HepG2 (cell line): ENCODE measurements around the gene ITPRIP. TPM values are rescaled to one million over a fixed set of nuclear protein-coding genes. Genes with fewer than 3 reads are reported as not detected.

ENCODE experiments used
- ATAC-seq: fragments of 200-7000 bp; cut with Tn5 transposase; 3 replicates; pipeline ENCODE4 v1.9.1; 2020; ENCODE audit warnings: mild to moderate bottlenecking, moderate library complexity
- BruUV-seq: library from RNA; stranded (reverse); fragments of 400-500 nt; replicated peaks from 2 replicates; lab custom pipeline; 2021; lab: Mats Ljungman, UMichigan
- CTCF ChIA-PET: fragments of 300-600 bp; formaldehyde crosslinking; extraction: SDS; loops from one replicate; lab custom pipeline; 2021; ENCODE audit warnings: low total read pairs, inconsistent platforms, low intra/inter-chr PET ratio; lab: Yijun Ruan, JAX
- POLR2A ChIA-PET: fragments of 350-600 bp; sonication (Branson Sonifier 250); formaldehyde crosslinking; loops from one replicate; lab custom pipeline; 2020; ENCODE audit warnings: antibody characterized with exemption, inconsistent platforms; lab: Yijun Ruan, JAX
- DNase-seq: peaks from one replicate; pipeline ENCODE4 v3.0.0-alpha.2; 2015; ENCODE audit warnings: low spot score
- FAIRE-seq: peaks from 3 replicates; lab custom pipeline; 2011; peaks lifted over from hg19 to GRCh38; lab: Jason Lieb, UNC
- H2AFZ ChIP-seq: one replicate; pipeline ENCODE4 v1.6.1; 2011; ENCODE audit warnings: low read length, inconsistent platforms
- H3K27ac ChIP-seq: fragments of 300-600 bp; 3 replicates; pipeline ENCODE4 v1.8.0; 2011; ENCODE audit warnings: mixed run types, mild to moderate bottlenecking, mixed read lengths, low read length, inconsistent platforms; ENCODE audit not compliant: insufficient read depth; ENCODE audit errors: extremely low read length
- H3K27me3 ChIP-seq, 2 experiments: fragments of 200-600 bp in 1 of 2; 2 replicates in 1 of 2; 3 replicates in 1 of 2; pipeline versions ENCODE4 v1.6.0 to v1.8.0; 2011; ENCODE audit warnings: low read length in 2 of 2, mild to moderate bottlenecking in 2 of 2, moderate library complexity in 2 of 2, inconsistent platforms in 1 of 2; ENCODE audit not compliant: insufficient read depth in 2 of 2, control insufficient read depth in 1 of 2
- H3K36me3 ChIP-seq, 2 experiments: fragments of 200-600 bp in 1 of 2; replicated peaks in 1 of 2; 2 replicates in 1 of 2; 3 replicates in 1 of 2; pipeline versions ENCODE4 v1.5.1 to v1.8.0; 2011; ENCODE audit warnings: low read length in 2 of 2, inconsistent platforms in 1 of 2; ENCODE audit not compliant: insufficient read depth in 2 of 2, control insufficient read depth in 1 of 2
- H3K4me1 ChIP-seq: 2 replicates; pipeline ENCODE4 v1.5.1; 2012; ENCODE audit warnings: low read length, inconsistent platforms; ENCODE audit not compliant: insufficient read depth
- H3K4me2 ChIP-seq: 2 replicates; pipeline ENCODE4 v1.6.0; 2011; ENCODE audit warnings: low read depth, low read length, inconsistent platforms
- H3K4me3 ChIP-seq, 3 experiments: fragments of 200-600 bp in 1 of 3; sonication (generic), shearing (Covaris generic) in 1 of 3; replicated peaks in 1 of 3; 2 replicates each; pipeline ENCODE4 v1.5.1; 2011 to 2016; ENCODE audit warnings: low read length in 3 of 3, inconsistent platforms in 2 of 3, low read depth in 2 of 3, mild to moderate bottlenecking in 2 of 3, control low read depth in 1 of 3, mixed read lengths in 1 of 3; ENCODE audit not compliant: insufficient read depth in 1 of 3
- H3K79me2 ChIP-seq: one replicate; pipeline ENCODE4 v1.6.1; 2011; ENCODE audit warnings: low read length, inconsistent platforms; ENCODE audit not compliant: insufficient read depth
- H3K9ac ChIP-seq: 2 replicates; pipeline ENCODE4 v1.6.0; 2011; ENCODE audit warnings: mild to moderate bottlenecking, low read depth, low read length, inconsistent platforms; ENCODE audit not compliant: insufficient read depth
- H3K9me3 ChIP-seq: 2 replicates; pipeline ENCODE4 v1.5.1; 2012; ENCODE audit warnings: mild to moderate bottlenecking, low read length
- H4K20me1 ChIP-seq: 2 replicates; pipeline ENCODE4 v1.6.0; 2011; ENCODE audit warnings: inconsistent platforms, mild to moderate bottlenecking, low read length, moderate library complexity; ENCODE audit not compliant: insufficient read depth
- ARID3A ChIP-seq: IDR thresholded peaks from 2 replicates; pipeline ENCODE4 v1.6.1; 2012; ENCODE audit warnings: low read depth, low read length, improper control_type of control experiment
- ATF5 ChIP-seq: sonication (generic); formaldehyde crosslinking; IDR thresholded peaks from 2 replicates; pipeline ENCODE4 v1.4.0; 2020; ENCODE audit warnings: mild to moderate bottlenecking, low read depth, missing genetic modification reagents
- HIC2 ChIP-seq: sonication (generic); formaldehyde crosslinking; IDR thresholded peaks from 2 replicates; pipeline ENCODE4 v1.9.0; 2022; ENCODE audit warnings: low read depth, missing genetic modification reagents
- HOXA7 ChIP-seq: sonication (generic); formaldehyde crosslinking; IDR thresholded peaks from 2 replicates; pipeline ENCODE4 v1.8.1; 2022; ENCODE audit warnings: mild to moderate bottlenecking, missing genetic modification reagents, moderate library complexity
- SRSF1 ChIP-seq: fragments of 200-400 bp; formaldehyde crosslinking; optimal IDR thresholded peaks from 2 replicates; pipeline ENCODE3; 2017; ENCODE audit warnings: mild to moderate bottlenecking, low read depth, low read length, moderate library complexity
- ZBTB2 ChIP-seq: sonication (generic); formaldehyde crosslinking; IDR thresholded peaks from 2 replicates; pipeline ENCODE4 v1.8.0; 2022; ENCODE audit warnings: low read depth, missing genetic modification reagents
- ZC3H4 ChIP-seq: sonication (generic); formaldehyde crosslinking; IDR thresholded peaks from 2 replicates; pipeline ENCODE4 v1.4.0; 2020; ENCODE audit warnings: missing genetic modification reagents, borderline replicate concordance
- ZFP37 ChIP-seq: sonication (generic); formaldehyde crosslinking; IDR thresholded peaks from 2 replicates; pipeline ENCODE4 v1.4.0; 2020; ENCODE audit warnings: missing genetic modification reagents, borderline replicate concordance
- ZNF205 ChIP-seq: IDR thresholded peaks from 2 replicates; pipeline ENCODE4 v1.6.1; 2018; ENCODE audit warnings: missing biosample characterization, missing genetic modification reagents
- ZNF251 ChIP-seq: sonication (generic); formaldehyde crosslinking; IDR thresholded peaks from 2 replicates; pipeline ENCODE4 v1.9.0; 2021; ENCODE audit warnings: mild to moderate bottlenecking, missing genetic modification reagents
- ZNF660 ChIP-seq: sonication (generic); formaldehyde crosslinking; IDR thresholded peaks from 2 replicates; pipeline ENCODE4 v1.5.1; 2020; ENCODE audit warnings: mild to moderate bottlenecking, low read depth, missing genetic modification reagents, borderline replicate concordance
- ZNF724P ChIP-seq: sonication (generic); formaldehyde crosslinking; IDR thresholded peaks from 2 replicates; pipeline ENCODE4 v1.8.0; 2022; ENCODE audit warnings: missing genetic modification reagents, borderline replicate concordance
- ZNF746 ChIP-seq: sonication (generic); formaldehyde crosslinking; IDR thresholded peaks from 2 replicates; pipeline ENCODE4 v1.8.0; 2022; ENCODE audit warnings: mild to moderate bottlenecking, missing genetic modification reagents
- ZSCAN22 ChIP-seq: sonication (generic); formaldehyde crosslinking; IDR thresholded peaks from 2 replicates; pipeline ENCODE4 v1.4.0; 2020; ENCODE audit warnings: mild to moderate bottlenecking, missing genetic modification reagents
- ZSCAN25 ChIP-seq: sonication (generic); formaldehyde crosslinking; IDR thresholded peaks from 2 replicates; pipeline ENCODE4 v1.8.0; 2022; ENCODE audit warnings: mild to moderate bottlenecking, missing genetic modification reagents
- WGBS: methylation state at CpG from one replicate; pipeline ENCODE4 v1.1.6; 2017; ENCODE audit warnings: low lambda C conversion rate; 5-methylcytosine and 5-hydroxymethylcytosine counted together
- in situ Hi-C: cut with HindIII; loops from 2 replicates; pipeline ENCODE4 v1.10.0; 2017; ENCODE audit warnings: low pct_unique_long_range_greater_than_20kb; ENCODE audit not compliant: extremely low pct_ligation_motif_present
- intact Hi-C: fragments of 100-400 bp; cut with micrococcal nuclease; formaldehyde crosslinking; loops from one replicate; pipeline ENCODE4 v1.10.0; 2022; ENCODE audit not compliant: unreplicated experiment
- polyA plus RNA-seq, 8 experiments: library from polyadenylated mRNA; depleted of rRNA in 3 of 8; stranded (reverse) in 7 of 8; unstranded in 1 of 8; fragments of >200 nt; fragmentation: Illumina TruSeq in 4 of 8; extraction: Trizol in 4 of 8; gene quantifications; 2 replicates each; pipeline versions ENCODE4 v1.2.1 to v1.2.3, GENCODE V29; 2011 to 2016; ENCODE audit warnings: low read depth in 4 of 8, missing spikeins in 1 of 8, mixed read lengths in 1 of 8; ENCODE audit not compliant: insufficient read depth in 1 of 8
- total RNA-seq, 5 experiments: library from RNA; depleted of rRNA; stranded (reverse); fragments of >200 nt; fragmentation: Illumina TruSeq; extraction: Trizol; gene quantifications; 2 replicates each; pipeline ENCODE4 v1.2.3, GENCODE V29; 2016; ENCODE audit warnings: low read depth in 1 of 5

Gene ITPRIP
- total and polyA plus RNA-seq, 2 of the 13 experiments (the other 11 are each of a cell fraction or from before 2014, with no cell fraction given), result 1.00 to 2.8 TPM

- DNase-seq (no peak), ATAC-seq (no peak), FAIRE-seq (no peak)
- peaks cover 39% of the 10 kb centered on the region for H3K4me1 ChIP-seq
- H4K20me1 ChIP-seq, result no peaks in the 10 kb centered on the region
- H3K27me3 ChIP-seq, result peaks cover 0 to 14% of the 10 kb centered on the region in 2 experiments; a peak in 2 of 5 replicates
- CTCF ChIA-PET, result interaction anchor here (1.9 to 4.1 kb wide), 2 partner anchors 45 to 48 kb away, joined by 7 to 42 read pairs; partner anchors contain the start of gene CFAP58
- 24% methylated on average over 8 of the region's 8 CpGs for WGBS
- H3K4me3 ChIP-seq, result no peak overlapping the region
- in situ Hi-C loops, result loop anchor here (5.0 kb wide), 1 partner anchor 42 kb away; no protein-coding TSS in a partner anchor
- no peaks in the 10 kb centered on the region for H3K9me3 ChIP-seq
- BruUV-seq, result no TSS peak
- H3K79me2 ChIP-seq, result no peaks in the 10 kb centered on the region
- POLR2A ChIA-PET, result interaction anchor here (0.6 to 1.2 kb wide), 2 partner anchors 33 to 44 kb away, joined by 4 to 7 read pairs; partner anchors contain the start of gene ITPRIP
- H3K27ac ChIP-seq, result no peak overlapping the region
- no peak overlapping the region for H3K9ac ChIP-seq
- H3K36me3 ChIP-seq, result no peaks in the 10 kb centered on the region
- no peak overlapping the region for H3K4me2 ChIP-seq
- no peak overlapping the region for H2AFZ ChIP-seq
- intact Hi-C loops, result loop anchor here (1.0 to 2.0 kb wide), 2 partner anchors 16 to 45 kb away; no protein-coding TSS in a partner anchor
- TF ChIP-seq HIC2, result no peak
- no peak for TF ChIP-seq ZSCAN22 (CRISPR knock-in tag)
- no peak for TF ChIP-seq ZNF724P (CRISPR knock-in tag)
- TF ChIP-seq ZNF660 (CRISPR knock-in tag), result no peak
- no peak for TF ChIP-seq ZBTB2 (CRISPR knock-in tag)
- no peak for TF ChIP-seq HOXA7 (CRISPR knock-in tag)
- no peak for TF ChIP-seq ATF5
- no peak for TF ChIP-seq ZNF251 (CRISPR knock-in tag)
- no peak for TF ChIP-seq ZSCAN25 (CRISPR knock-in tag)
- no peak for TF ChIP-seq ZC3H4 (CRISPR knock-in tag)
- no peak for TF ChIP-seq ZNF746 (CRISPR knock-in tag)
- no peak for TF ChIP-seq ZNF205 (CRISPR knock-in tag)
- TF ChIP-seq SRSF1, result no peak
- TF ChIP-seq ZFP37, result no peak
- TF ChIP-seq ARID3A, result no peak
Observed at GRCh38 chr10:104304927-104305326, 33.3 kb downstream of the ITPRIP start.
